Activated T-cell treated with anti-CD3 and anti-CD28 coated beads for 1 hour (primary cell): ENCODE results near the gene PRELID2.
"Not testable (repeated sequence)": the region's sequence is repeated elsewhere in the genome, so short reads cannot be mapped to it uniquely, and the experiment has no call there.

ENCODE experiments used
- DNase-seq: peaks from one replicate; pipeline ENCODE4 v3.0.0-alpha.2; 2020; ENCODE audit warnings: low read depth

Gene PRELID2

GRCh38 chr5:145834917-145835847 lies at the start of gene PRELID2:
TSS of gene PRELID2 (minus strand) at chr5:145835342. CDS start at chr5:145835251, 91 bp downstream.
- DNase-seq = peak; percentile 9

GRCh38 chr5:145874765-145875164 lies 39.6 kb upstream of the PRELID2 start:
- DNase-seq = no peak

- DNase-seq = no peak
Measured at GRCh38 chr5:145872914-145873313, 37.8 kb upstream of the PRELID2 start, which contains the start of gene GRXCR2. TSS of gene GRXCR2 (minus strand) at chr5:145873014. CDS start at chr5:145872968, 46 bp downstream.

- DNase-seq = no peak
Measured at GRCh38 chr5:145872486-145872885, 37.3 kb upstream of the PRELID2 start.

DNA sequence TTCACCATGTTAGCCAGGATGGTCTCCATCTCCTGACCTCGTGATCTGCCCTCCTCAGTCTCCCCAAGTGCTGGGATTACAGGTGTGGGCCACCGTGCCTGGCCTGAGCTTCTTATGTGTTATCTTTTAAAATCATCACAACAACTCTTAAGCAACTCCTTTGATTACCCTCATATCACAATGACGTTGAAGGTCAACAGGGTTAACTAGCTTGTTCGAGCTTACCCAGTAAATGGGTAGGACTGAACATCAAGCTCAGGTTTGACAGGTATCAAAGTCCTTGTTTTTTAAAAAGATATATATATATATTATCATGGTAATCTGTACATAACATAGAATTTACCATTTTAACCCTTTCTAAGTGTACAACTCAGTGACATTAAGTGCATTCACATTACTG lies 34.6 kb upstream of the PRELID2 start:
- DNase-seq = no peak

DNA sequence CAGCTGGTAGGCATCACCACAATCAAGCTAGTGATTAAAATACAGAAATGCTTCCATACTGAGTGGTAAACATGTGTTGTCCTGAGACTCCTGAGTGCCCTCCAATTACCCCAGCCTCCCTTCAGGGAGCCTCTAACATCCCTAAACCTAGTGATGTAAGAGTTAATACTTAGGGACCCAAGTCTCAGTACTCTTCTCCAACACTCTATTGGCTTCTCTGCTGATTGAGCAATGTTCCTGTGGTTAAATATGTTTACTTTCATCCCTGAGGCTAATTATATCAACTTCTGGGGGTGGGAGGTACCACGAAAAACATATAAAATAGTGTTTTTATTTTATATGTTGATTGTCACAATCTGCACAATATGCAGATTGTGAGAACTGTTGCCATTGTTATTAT lies 32.7 kb upstream of the PRELID2 start:
- no peak for DNase-seq

GRCh38 chr5:145864432-145864831 lies 29.3 kb upstream of the PRELID2 start:
- DNase-seq = not testable (repeated sequence)

DNA sequence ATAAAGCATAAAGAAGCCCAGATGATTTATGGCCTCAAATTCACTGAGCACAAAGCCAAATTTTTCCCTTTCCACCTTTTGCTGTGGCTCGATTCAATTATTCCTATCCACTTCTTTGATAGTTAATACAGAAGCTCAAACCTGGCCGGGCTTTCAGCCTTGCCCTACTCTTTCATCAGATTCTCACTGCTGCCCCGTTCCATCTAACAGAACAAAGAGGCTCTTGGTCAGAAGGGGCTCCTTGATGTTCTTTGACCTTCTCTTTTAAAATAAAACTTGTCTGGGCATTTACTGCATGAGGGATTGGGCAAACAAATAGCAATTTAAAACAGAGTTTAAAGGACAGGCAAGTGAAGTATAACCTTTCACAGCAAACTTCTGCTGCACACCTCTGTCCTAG lies 27.9 kb upstream of the PRELID2 start:
- DNase-seq = no peak

- DNase-seq = no peak
Measured at GRCh38 chr5:145859897-145860296, 24.8 kb upstream of the PRELID2 start.

DNA sequence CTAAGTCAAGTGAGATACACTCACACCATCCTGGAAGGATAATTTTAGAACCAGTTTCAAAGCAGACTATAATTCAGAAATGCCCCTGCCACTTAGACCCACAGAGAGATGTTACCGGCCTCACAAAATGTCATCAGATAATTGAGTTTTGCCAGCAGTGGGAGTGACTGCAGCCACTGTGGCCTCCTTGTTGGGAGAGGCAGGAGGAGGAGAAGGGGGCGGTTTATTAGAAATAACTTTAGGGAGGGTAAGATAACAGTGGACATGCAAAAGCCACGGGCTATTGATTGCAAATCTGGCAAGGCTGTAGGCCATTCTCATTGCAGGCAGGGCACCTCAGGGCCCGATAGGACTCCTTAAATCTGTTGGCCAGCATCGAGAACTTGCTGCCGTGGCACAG lies 24.3 kb upstream of the PRELID2 start:
- DNase-seq = no peak

DNA sequence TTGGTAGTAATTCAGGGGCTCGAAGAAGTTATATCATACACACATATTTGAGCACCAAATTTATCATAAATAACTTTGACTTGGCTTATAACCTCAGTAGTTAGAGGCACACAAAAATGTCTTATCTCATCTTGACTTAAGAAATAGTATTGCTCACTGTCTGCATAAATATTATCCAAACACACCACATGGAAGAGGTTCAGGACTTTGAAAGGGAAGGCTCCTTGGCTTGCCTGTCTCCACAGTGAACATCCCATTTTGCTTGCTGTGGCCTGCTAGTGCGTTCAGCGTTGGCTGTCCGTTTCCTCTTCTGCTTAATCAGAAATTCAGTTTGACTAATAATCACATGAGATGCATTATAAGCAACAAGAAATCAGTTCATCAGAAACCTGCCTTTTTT lies 23.8 kb upstream of the PRELID2 start:
- no peak for DNase-seq

DNA sequence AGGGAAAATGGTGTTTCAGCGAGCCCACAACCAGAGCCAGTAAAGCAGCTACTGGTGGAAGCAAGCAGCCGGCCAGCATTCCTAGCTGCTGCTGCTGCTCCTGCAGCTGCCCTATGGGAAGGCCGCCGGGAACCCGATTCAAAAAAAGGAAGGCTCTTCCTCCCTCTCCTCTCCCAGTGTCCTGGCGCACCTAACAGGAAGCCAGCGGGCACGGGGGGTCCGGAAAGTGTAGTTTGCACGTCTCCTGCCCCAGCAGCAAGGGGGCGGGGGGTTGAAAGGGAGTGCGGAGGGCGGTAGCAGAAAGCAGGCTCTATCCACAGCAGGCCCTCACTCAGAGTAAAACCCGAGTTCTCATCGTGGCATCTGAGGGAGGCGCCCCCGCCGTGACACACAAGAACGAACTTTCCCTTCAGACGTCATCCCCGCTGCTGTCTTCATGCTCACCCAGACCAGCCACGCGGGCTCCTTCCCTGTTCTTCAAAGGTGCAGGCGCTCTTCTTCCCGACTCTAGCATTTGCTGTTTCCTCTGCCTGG lies 21.2 kb upstream of the PRELID2 start:
- no peak for DNase-seq

DNA sequence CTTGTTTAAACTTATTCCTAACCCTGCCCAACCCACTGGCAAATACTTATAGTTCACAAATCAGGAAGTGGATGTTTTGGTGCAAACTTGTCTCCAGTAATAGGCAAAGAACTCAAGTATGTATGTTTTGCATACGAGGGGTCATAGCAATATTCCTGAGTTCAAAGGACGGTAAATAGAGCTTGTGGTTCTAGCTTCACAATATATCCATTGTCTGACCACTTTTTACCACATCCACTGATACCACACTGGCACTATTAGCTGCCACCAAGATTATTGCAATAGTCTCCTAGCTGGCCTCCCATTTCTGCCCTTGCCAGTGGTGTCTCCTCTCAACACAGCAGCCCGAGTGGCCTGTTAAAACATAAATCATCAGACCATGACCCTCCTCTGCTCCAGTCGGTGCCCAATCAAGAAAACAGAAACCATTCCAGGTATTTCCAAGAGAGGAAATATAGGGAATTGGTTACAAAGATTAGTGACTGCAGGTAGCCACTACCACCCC lies 20.7 kb upstream of the PRELID2 start:
- no peak for DNase-seq

DNA sequence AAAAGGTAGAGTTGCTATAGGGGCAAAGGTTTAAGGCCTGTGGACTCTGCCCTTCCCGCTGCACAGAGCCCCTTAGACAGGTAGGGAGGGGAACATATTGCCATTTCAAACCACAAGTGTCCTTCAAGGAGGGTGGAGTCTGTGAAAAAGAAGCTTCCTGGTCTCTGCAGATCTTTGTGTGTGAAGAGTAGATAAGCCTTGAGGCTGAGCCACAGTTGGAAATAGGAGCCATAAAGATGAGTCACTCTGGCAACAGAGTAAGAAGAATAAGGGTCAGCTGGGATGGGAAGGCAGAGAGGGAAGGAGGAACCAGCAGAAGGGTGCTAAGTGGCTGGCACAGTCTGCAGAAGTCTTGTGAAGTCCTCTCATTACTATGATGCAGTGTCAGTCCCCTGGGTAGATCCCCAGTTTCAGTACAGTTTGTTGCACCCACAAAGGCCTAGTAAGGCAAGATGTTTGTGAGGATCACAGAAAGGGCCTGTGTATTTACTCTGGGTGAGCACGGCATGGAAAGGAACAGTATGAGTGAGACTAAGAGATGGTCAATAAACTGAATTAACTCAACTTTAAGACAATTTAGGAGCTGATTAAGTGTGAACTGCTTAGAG lies 19.6 kb upstream of the PRELID2 start:
- no peak for DNase-seq

GRCh38 chr5:145853781-145854376 lies 18.7 kb upstream of the PRELID2 start:
- DNase-seq = no peak

DNA sequence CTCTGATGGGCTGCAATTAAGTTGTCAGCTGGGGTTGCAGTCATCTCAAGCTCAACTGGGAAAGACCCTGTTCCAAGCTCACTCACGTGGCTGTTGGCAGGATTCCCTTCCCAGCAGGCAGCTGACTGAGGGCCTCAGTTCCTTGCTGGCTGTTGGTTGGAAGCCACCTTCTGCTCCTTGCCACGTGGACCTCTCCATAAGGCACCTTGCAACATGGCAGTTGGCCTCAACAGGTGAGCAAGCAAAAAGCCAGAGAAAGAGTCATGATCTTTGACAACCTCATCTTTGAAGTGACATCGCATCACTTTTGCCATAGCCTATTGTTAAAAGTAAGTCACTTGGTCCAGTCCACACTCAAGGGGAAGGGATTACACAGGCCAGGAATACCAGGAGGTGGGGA lies 17.8 kb upstream of the PRELID2 start:
- no peak for DNase-seq

DNA sequence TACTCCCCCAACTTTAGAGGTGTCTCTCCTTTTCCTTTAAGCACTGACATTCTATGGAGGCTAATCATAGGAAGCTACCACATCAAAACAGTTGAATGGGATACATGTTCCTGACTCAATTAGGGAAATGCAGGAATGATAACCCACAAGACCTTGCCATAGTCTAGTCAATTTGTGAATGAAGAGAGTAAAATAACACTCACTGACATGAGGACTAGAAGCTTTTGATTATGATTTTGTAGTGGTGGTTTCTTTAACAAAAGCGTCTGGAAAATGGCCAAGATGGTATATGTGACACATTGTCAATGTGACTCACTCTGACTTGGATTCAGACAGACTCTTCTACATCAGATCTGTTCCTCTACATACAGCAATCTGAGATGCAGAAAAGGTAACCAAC lies 13.7 kb upstream of the PRELID2 start:
- no peak for DNase-seq

GRCh38 chr5:145847499-145848497 lies 12.7 kb upstream of the PRELID2 start:
- DNase-seq = no peak

DNA sequence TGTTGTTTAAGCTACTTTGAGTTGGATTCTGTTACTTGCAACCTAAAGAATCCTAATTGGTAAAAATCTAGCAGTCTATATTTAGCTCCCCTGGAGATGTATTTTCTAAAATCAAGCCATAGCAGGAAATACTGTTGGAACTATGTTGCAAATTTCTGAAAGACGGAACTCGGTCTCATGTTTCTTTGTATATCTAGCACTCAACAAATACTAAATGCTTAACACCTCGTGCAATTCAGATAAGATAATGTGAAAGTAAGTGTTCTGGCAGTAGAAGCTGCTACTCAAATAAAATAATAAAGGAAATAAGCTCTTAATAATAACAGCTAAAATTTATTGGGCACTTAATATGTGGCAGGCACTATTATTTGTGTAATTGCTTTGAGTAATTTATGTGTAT lies 10.9 kb upstream of the PRELID2 start:
- no peak for DNase-seq

DNA sequence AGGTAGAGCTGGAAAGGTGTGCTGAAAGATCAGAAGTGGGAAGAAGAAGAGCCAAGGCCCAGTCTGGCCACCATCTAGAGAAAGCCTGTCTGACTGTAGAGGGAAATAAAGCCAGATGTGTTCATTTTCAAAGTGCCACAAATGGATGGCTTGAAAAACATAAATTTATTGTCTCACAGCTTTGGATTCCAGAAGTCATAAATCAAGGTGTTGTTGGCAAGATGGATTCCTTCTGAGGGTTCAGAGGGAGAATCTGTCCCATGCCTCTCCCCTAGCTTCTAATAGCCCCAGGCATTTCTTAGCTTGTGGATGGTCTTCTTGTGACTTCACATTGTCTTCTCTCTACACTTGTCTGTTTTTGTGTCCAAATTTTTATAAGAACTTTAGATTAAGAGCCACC lies 6.2 kb upstream of the PRELID2 start:
- no peak for DNase-seq

DNA sequence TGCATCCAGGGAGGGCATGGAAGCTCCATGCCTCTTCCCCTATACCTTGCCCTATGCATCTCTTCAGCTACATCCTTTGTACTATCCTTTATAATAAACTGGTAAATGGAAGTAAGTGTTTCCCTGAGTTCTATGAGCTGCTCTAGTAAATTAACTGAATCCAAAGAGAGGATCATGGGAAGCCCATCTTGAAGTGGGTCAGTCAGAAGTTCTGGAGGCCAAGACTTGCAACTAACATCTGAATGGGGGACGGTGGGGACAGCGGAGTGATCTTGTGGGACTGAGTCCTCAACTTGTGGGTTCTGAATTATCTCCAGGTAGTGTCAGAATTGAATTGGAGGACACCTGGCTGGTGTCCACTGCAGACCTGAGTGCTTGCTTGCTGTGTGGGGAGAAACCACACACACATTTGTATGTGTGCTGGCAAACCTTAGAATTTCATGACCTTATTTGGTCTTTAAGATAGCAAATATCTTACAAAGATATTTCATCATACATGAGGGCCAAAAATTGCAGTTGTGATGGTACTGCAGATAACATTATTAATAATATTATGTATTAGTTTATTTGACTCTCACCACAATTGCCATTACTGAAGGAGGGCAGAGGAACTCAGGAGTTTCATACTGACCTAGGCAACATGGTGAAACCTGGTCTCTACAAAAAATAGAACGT lies 5.5 kb upstream of the PRELID2 start:
- no peak for DNase-seq
